ENCODE measurements around the gene KRTAP5-5. TPM values are rescaled to one million over a fixed set of nuclear protein-coding genes. Genes with fewer than 3 reads are reported as not detected.

The KRTAP5-5 gene
- total and polyA plus RNA-seq, 2 of the 8 experiments (the other 6 are each of a cell fraction or from before 2014, with no cell fraction given): 0.09 TPM; not detected in 1

- TF ChIP-seq RBBP5 (IDR thresholded peaks at IDR 0.05; ENCODE audit: borderline replicate concordance, low read depth, low read length) (no peak), HDAC6 (IDR thresholded peaks at IDR 0.05; ENCODE audit: low read depth, low read length) (no peak), POLR2AphosphoS5 (IDR thresholded peaks at IDR 0.05; ENCODE audit: low read depth, low read length) (no peak), BRCA1 (IDR thresholded peaks at IDR 0.05; ENCODE audit: low read depth, low read length) (no peak)
These were observed 41.4 kb downstream of the KRTAP5-5 start (continued) for GRCh38 chr11:1670905-1671371.
